Hepatocyte (in vitro differentiated cells): ENCODE measurements around the gene PRSS53. TPM values are rescaled to one million over a fixed set of nuclear protein-coding genes. Genes with fewer than 3 reads are reported as not detected.
"Not testable (repeated sequence)": the region's sequence is repeated elsewhere in the genome, so short reads cannot be mapped to it uniquely, and the experiment has no call there.

Experiments
- DNase-seq: peaks from one replicate; pipeline ENCODE4 v3.0.0-alpha.2; 2016; ENCODE audit warnings: low spot score
- H2AFZ ChIP-seq: fragments of 200-600 bp; sonication (generic); 2 replicates; pipeline ENCODE4 v1.6.0; 2016; ENCODE audit warnings: antibody characterized with exemption, mild to moderate bottlenecking
- H3K27ac ChIP-seq: fragments of 200-600 bp; sonication (generic); 2 replicates; pipeline ENCODE4 v1.5.1; 2016; ENCODE audit warnings: mild to moderate bottlenecking
- H3K27me3 ChIP-seq: fragments of 200-600 bp; sonication (generic); 2 replicates; pipeline ENCODE4 v1.6.1; 2016
- H3K36me3 ChIP-seq: fragments of 200-600 bp; sonication (generic); replicated peaks from 2 replicates; pipeline ENCODE4 v1.5.1; 2016; ENCODE audit warnings: low read depth; ENCODE audit not compliant: insufficient read depth
- H3K4me1 ChIP-seq: fragments of 200-600 bp; sonication (generic); 2 replicates; pipeline ENCODE4 v1.5.1; 2016; ENCODE audit warnings: mild to moderate bottlenecking, moderate library complexity; ENCODE audit not compliant: insufficient read depth
- H3K4me2 ChIP-seq: fragments of 200-600 bp; sonication (generic); 2 replicates; pipeline ENCODE4 v1.6.0; 2016
- H3K4me3 ChIP-seq: fragments of 200-600 bp; sonication (generic); 2 replicates; pipeline ENCODE4 v1.5.1; 2016; ENCODE audit warnings: mild to moderate bottlenecking
- H3K79me2 ChIP-seq: fragments of 200-600 bp; sonication (generic); 2 replicates; pipeline ENCODE4 v1.6.0; 2017; ENCODE audit warnings: mild to moderate bottlenecking
- H3K9me2 ChIP-seq: fragments of 200-600 bp; sonication (generic); replicated peaks from 2 replicates; pipeline ENCODE4 v1.6.0; 2017; ENCODE audit warnings: mild to moderate bottlenecking; ENCODE audit not compliant: insufficient read depth
- H3K9me3 ChIP-seq: fragments of 200-600 bp; sonication (generic); 2 replicates; pipeline ENCODE4 v1.5.1; 2016; ENCODE audit warnings: low read depth, mild to moderate bottlenecking
- H4K20me1 ChIP-seq: fragments of 200-600 bp; sonication (generic); 2 replicates; pipeline ENCODE4 v1.6.0; 2016; ENCODE audit warnings: mild to moderate bottlenecking; ENCODE audit not compliant: insufficient read depth, poor library complexity, severe bottlenecking
- CTCF ChIP-seq: fragments of 200-600 bp; sonication (generic); IDR thresholded peaks from 2 replicates; pipeline ENCODE4 v1.5.1; 2016; ENCODE audit warnings: antibody characterized with exemption, mild to moderate bottlenecking; ENCODE audit not compliant: poor library complexity
- EZH2 ChIP-seq: fragments of 200-600 bp; sonication (generic); IDR thresholded peaks from 2 replicates; pipeline ENCODE4 v1.6.1; 2016; ENCODE audit warnings: antibody characterized with exemption, mild to moderate bottlenecking, borderline replicate concordance
- EZH2phosphoT487 ChIP-seq: fragments of 200-600 bp; sonication (generic); IDR thresholded peaks from one replicate; pipeline ENCODE4 v1.6.1; 2018; ENCODE audit warnings: antibody characterized with exemption, mild to moderate bottlenecking, low read depth, moderate library complexity; ENCODE audit not compliant: unreplicated experiment, severe bottlenecking
- WGBS: methylation state at CpG from one replicate; pipeline ENCODE4 v1.1.6; 2016; ENCODE audit warnings: low lambda C conversion rate; ENCODE audit errors: missing lambda C conversion rate; 5-methylcytosine and 5-hydroxymethylcytosine counted together
- polyA plus RNA-seq: library from polyadenylated mRNA; unstranded; fragments of >200 nt; fragmentation: Nextera tagmentation; extraction: Ambion mirVana; gene quantifications from 2 replicates; pipeline ENCODE4 v1.2.1, GENCODE V29; 2016
- total RNA-seq: library from RNA; depleted of rRNA; stranded (reverse); fragments of >200 nt; gene quantifications from 2 replicates; pipeline ENCODE4 v1.2.3, GENCODE V29; 2014

The PRSS53 gene
- 1.5 and 2.2 TPM in 2 replicates for total RNA-seq
- polyA plus RNA-seq, result 0.39 and 0.66 TPM in 2 replicates

GRCh38 chr16:31088459-31089183 is at the start of gene PRSS53:
PRSS53 (minus strand) TSS chr16:31088943; CDS start chr16:31088809, 134 bp downstream.
- Histone ChIP-seq H3K79me2 (peaks cover 12% of the 10 kb centered on the region), H3K9me2 (no peaks in the 10 kb centered on the region), H3K9me3 (no peaks in the 10 kb centered on the region), H3K27me3 (no peaks in the 10 kb centered on the region), H3K36me3 (no peaks in the 10 kb centered on the region), H3K4me1 (no peaks in the 10 kb centered on the region), H4K20me1 (no peaks in the 10 kb centered on the region), H2AFZ (no peak within 1 kb of the TSS), H3K27ac (no peak within 1 kb of the TSS), H3K4me2 (no peak within 1 kb of the TSS), H3K4me3 (no peak within 1 kb of the TSS)
- DNase-seq, result no peak
- TF ChIP-seq EZH2phosphoT487, result no peak
- no peak for TF ChIP-seq EZH2
- TF ChIP-seq CTCF, result no peak
- WGBS, result 88% methylated on average over 15 of the region's 15 CpGs

GRCh38 chr16:31136822-31137499 is 48.2 kb upstream of the PRSS53 start:
- H3K79me2 ChIP-seq, result peaks cover 28% of the 10 kb centered on the region
- H3K4me1 ChIP-seq, result peaks cover 41% of the 10 kb centered on the region
- not testable (repeated sequence) for H3K27ac ChIP-seq, H3K27me3 ChIP-seq, H3K36me3 ChIP-seq, H4K20me1 ChIP-seq, H3K9me2 ChIP-seq, H2AFZ ChIP-seq, H3K4me3 ChIP-seq, DNase-seq, H3K9me3 ChIP-seq, H3K4me2 ChIP-seq
- WGBS, result 95% methylated on average over 20 of the region's 20 CpGs

GRCh38 chr16:31136287-31136662 is 47.5 kb upstream of the PRSS53 start:
- H3K4me1 ChIP-seq, result peaks cover 44% of the 10 kb centered on the region
- TF ChIP-seq EZH2phosphoT487 (no peak), CTCF (no peak), EZH2 (no peak)
- H3K79me2 ChIP-seq, result peaks cover 28% of the 10 kb centered on the region
- no peaks in the 10 kb centered on the region for H3K9me3 ChIP-seq
- 88% methylated on average over 6 of the region's 6 CpGs for WGBS
- H3K4me3 ChIP-seq, result no peak overlapping the region
- H3K27me3 ChIP-seq, result no peaks in the 10 kb centered on the region
- H3K36me3 ChIP-seq, result no peaks in the 10 kb centered on the region
- no peaks in the 10 kb centered on the region for H3K9me2 ChIP-seq
- H4K20me1 ChIP-seq, result peaks cover 4% of the 10 kb centered on the region
- H3K4me2 ChIP-seq, result peak overlapping the region; percentile 76
- H3K27ac ChIP-seq, result peak overlapping the region; percentile 98
- no peak for DNase-seq
- H2AFZ ChIP-seq, result no peak overlapping the region
